Ramos (cell line): ENCODE data around the gene NOD2.

Experiments
- in situ Hi-C: fragments of 300-500 bp; cut with MboI; formaldehyde crosslinking; loops from one replicate; pipeline ENCODE4 v1.14.3; 2022; ENCODE audit warnings: low sequenced_read_pairs; ENCODE audit not compliant: unreplicated experiment

Gene NOD2

DNA sequence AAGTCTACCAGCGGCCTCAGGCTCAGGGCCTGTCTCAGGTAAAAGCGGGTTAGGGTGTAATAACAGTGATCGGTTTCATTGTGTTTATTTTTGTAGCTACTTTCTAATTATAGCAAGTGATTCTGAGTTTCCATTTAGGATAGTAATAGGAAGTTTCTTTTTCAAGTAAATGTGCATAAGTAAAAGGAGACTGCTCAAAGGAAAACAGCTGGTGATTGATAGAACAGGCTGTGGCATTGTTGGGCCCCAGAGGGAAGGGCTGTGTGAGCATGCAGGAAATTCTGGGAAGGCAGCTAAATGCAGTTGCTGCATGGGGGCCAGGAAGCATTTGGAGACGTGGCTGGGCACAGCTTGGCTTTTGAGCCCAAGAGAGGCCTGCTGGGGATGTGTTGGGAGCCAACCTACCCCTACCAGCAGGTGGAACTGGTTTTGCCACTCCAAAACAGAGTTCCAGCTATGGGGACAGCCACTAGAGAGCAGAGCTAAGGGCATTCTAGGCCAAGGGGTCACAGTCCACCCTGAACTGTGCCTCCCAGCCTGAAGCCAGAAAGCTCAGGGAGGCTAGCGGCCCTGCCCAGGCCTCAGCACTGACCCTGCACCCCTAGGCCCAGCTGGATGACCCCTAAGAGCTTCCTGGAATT, 24.9 kb upstream of the NOD2 start:
- in situ Hi-C loops: loop anchor here (25.0 kb wide), 1 partner anchor 431 kb away; no protein-coding TSS in a partner anchor

DNA sequence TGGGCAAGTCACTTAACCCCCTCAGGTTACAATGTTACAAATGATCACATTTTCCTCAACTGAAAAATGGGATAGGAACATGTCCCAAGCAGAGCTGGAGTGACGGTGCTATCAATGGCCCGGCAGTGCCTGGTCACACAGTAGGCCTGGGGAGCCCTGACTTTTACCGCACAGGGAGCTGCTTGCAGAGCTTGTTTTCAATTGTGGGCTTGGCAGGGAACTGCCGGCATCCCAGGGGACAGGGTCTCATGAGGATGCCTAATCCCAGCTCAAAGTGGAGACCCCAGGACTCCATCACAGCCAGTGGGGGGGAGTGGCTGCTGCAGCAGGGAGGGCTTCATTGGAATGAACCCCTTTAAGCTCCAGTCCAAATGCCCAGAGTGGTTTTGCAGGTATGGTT, 23.7 kb upstream of the NOD2 start:
- in situ Hi-C loops: loop anchor here (10.0 to 25.0 kb wide), 2 partner anchors 135 to 432 kb away; no protein-coding TSS in a partner anchor

DNA sequence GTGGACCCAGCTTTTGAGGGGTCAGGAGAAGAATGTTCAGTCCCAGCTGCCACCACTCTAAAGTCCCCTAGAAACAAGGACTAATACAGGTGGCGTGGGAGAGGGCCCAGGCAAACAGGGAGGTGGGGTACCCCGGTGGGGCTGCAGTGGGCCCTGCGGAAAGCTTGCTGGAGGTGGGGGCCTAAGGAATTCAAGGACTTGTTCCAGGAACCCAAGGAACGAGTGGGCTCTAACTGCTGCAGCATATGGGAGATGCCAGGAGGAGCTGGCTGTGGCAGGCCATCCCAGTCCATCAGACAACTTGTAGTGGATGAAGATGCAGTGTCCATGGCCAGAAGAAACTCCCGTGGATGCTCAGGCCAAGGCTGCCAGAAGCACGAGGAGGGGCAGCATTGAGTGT, 22.9 kb upstream of the NOD2 start:
- in situ Hi-C loops: loop anchor here (10.0 to 25.0 kb wide), 2 partner anchors 134 to 433 kb away; no protein-coding TSS in a partner anchor

DNA sequence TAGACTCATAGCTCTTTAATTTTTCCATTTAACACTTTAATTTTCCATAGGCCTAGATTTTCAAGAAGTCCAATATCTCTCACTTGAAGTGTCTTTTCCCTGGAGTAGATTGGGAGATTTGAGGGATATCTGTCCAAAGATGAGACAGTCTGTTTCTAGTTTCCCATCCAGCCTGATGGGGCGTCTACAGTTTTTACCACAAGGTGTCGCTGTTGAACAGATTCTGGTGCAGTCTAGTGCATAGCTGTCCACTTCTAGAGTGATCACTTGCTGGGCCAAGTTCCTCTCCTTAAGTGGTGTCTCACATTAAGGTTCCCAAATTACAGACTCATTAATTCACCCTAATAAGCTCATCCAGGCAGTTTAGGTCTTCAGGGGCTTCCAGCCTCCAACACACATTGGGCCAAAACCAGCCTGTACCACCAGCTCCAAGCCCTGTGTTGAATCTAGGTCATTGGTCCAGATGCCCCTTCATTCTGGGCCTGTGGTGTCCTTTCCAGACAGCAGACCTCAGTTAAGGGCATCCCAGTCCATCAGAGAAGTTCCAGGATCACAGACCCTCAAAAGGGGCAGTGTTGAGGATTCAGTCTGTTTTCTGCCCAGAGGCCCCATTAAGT, 21.7 kb upstream of the NOD2 start:
- in situ Hi-C loops: loop anchor here (10.0 to 25.0 kb wide), 2 partner anchors 133 to 434 kb away; no protein-coding TSS in a partner anchor

GRCh38 chr16:50673496-50674275, 19.7 kb upstream of the NOD2 start:
- in situ Hi-C loops: loop anchor here (10.0 to 25.0 kb wide), 2 partner anchors 131 to 436 kb away; no protein-coding TSS in a partner anchor

DNA sequence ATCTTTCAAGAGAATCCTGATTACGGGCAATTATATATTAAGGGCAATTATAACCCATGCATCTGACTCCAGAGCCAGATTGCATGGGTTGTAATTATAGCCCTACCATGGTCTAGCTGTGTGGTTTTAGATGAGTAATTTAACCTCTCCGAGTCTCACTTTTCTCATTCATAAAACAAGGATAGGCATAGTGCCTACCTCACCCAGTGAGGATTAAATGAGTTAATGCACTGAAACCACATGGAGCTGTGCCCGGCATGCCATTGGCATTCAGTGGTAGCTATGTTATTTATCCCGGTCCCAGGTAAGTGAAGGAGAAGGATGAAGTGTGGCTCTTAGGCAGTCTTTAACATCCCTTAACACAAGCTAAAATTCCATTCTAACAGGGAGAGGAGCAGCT, 18.6 kb upstream of the NOD2 start:
- in situ Hi-C loops: loop anchor here (10.0 to 25.0 kb wide), 2 partner anchors 130 to 438 kb away; no protein-coding TSS in a partner anchor

- in situ Hi-C loops: loop anchor here (10.0 kb wide), 1 partner anchor 129 kb away; no protein-coding TSS in a partner anchor
Observed at GRCh38 chr16:50675686-50676610, 17.5 kb upstream of the NOD2 start.

DNA sequence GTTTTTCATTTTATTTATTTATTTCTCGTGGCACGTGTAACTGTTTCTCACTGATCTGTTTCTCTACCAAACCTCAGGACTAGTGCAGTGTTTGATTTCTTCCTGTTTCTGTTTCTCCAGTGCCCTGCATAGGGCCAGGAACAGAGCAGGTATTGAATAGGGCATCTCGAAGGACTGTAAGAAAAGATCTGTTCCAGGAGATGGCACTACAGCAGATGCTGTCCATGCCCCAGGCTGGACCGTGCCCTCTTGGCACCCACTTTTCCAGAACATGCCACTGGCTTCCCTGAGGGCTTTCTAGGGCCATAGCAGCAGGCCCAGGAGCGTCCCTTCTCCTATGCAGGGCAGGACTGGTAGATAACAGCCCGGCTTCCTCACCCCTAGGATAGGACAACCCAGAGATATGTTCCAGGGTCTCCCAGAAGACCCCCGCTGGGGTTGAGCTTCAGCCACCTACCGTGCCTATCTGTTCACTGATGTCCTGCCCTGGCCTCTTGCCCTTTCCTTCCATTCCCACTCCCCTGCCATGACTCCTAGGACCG, 16.7 kb upstream of the NOD2 start:
- in situ Hi-C loops: loop anchor here (10.0 kb wide), 1 partner anchor 128 kb away; no protein-coding TSS in a partner anchor

DNA sequence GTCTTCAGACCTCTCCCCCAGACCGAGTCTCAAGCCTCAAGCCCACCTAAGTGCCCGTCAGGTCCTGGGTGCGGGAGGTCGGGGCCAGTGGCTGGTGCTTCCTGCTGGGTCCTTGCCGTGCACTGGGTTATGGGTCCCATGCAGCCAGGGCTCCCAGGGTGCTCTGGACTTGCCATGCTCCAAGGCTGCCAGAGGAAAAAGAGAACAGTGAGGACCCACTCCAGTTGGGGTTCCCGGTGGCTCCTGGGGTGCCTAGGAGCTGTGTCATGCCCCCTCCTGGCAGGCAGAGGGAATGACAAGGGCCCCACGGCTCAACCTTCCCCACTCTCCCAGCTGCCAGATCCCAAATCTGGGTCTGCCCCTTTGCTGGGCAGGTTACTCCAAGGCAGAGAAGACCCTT, 16.1 kb upstream of the NOD2 start:
- in situ Hi-C loops: loop anchor here (10.0 kb wide), 1 partner anchor 127 kb away; no protein-coding TSS in a partner anchor

GRCh38 chr16:50678531-50678930, 14.9 kb upstream of the NOD2 start:
- in situ Hi-C loops: loop anchor here (10.0 kb wide), 1 partner anchor 126 kb away; no protein-coding TSS in a partner anchor

DNA sequence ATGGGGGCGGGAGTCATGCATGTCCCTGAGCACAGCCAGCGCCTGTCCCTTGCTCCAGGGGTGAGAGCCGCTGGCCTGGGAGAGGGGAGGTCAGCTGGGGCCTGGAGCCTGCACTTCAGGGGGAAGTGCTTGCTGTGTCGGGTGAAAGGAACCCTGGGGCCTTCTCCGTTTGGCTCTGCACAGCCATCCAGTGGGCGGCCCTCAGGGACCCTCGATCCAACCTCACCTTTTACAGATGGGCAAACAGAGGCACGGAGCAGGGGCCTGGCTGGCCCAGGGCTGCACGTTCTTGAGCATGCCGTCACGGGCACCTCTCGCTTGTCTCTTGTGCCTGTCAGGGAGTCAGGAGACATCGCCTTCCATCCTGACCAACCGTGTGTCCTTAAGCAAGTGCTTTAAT, 14.1 kb upstream of the NOD2 start:
- in situ Hi-C loops: loop anchor here (10.0 kb wide), 1 partner anchor 126 kb away; no protein-coding TSS in a partner anchor

DNA sequence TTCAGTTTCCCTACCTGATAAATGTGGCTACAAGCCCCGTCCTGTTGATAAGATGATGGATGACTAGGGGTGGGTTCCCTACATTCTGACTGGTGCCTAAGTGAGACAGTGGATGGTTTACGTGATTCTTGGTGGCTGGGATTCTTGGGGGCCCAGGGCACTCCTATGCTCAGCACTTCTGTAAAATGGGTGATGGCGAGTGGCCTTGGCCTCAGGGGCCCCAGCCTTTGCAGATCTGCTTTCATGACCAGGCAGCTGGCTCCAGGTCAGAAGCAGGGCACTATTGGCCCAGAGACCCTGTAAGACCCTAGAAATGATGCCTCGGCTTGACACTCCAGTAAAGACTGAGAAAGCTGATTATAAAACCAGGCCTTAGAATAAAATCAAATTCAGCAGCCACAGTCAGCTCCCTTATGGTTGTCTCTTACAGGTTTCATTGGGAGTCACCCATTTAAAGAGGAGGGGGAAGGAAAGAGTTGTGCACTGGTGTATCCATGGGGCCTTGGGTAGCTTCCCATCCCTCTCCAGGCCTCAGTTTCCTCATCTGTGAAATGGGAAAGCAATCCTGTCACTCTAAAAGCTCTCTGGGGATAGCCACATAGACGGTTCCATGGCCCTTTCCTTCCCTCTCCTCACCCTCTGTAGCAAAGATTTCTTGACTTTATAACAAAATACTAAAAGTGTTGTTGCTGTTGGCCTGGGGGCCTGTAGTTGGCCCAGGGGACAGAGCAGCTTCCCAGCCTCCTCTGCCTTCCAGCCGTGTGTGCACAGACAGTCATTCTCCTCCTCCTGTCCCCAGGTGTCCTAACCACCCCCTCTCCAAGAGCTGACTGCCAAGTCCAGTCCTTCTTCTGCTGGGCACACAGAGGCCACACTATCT, 13.5 kb upstream of the NOD2 start:
- in situ Hi-C loops: loop anchor here (10.0 kb wide), 1 partner anchor 125 kb away; no protein-coding TSS in a partner anchor

DNA sequence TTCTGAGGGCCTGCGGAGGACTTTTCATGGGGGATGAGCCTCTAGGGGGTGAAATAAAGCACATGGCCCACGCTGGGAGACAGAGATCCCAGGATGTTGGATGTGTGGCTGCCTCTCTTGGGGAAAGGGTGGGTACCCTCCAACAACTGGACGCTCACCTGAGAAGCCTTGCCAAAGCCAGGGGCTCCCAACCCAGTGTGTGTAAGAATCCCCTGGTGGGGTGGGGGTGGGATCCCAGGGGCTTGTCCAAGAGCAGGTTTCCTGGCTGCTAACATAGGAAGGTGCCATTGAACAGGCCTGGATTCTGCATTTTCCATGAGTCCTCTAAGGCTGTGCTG, 12.9 kb upstream of the NOD2 start:
- in situ Hi-C loops: no loop called here

DNA sequence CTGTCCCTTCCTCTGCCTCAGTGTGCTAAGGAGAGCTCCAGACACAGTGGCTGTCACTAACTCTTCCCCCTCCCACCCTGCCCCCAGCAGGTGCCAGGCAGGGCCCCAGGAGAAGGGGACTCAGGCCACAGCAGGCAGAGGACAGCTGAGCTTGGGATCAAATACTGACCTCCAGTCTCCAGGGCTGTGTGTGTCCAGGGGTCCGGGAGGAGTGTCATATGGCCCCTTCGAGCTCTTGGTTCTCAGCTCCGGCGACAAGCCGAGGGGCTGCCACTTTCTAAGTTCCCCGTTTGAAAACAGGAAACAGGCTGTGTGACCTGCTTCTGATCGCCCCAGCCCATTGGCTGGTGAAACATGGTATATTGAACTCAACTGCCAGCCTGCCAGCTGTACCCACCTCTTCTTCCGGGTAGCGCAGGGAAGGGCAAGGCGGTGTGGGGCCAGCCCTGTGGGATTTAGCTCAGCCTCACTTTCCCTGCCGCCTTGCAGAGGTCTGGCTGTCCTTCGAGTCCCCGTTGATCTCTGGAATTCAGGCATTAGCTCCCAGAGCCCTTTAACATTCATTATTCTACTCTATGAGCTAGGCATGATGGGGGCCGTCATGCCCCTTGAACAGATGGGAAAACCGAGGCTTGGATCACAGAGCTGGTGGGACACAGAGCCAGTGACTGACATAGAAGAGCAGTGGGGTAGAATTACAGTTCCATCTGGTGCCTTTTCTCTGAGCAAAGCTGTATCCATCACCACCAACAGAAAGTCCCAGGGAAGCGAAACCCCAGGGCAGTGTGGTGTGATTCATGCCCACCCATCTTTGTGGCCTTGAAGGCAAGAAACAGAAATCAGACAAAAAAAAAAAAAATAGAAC, 12.2 kb upstream of the NOD2 start, which contains the start of gene SNX20:
Gene SNX20 (minus strand): TSS at position 292 of the 865 bp plus-strand sequence. CDS start 3,786 bp downstream, outside the sequence.
- in situ Hi-C loops: no loop called here

DNA sequence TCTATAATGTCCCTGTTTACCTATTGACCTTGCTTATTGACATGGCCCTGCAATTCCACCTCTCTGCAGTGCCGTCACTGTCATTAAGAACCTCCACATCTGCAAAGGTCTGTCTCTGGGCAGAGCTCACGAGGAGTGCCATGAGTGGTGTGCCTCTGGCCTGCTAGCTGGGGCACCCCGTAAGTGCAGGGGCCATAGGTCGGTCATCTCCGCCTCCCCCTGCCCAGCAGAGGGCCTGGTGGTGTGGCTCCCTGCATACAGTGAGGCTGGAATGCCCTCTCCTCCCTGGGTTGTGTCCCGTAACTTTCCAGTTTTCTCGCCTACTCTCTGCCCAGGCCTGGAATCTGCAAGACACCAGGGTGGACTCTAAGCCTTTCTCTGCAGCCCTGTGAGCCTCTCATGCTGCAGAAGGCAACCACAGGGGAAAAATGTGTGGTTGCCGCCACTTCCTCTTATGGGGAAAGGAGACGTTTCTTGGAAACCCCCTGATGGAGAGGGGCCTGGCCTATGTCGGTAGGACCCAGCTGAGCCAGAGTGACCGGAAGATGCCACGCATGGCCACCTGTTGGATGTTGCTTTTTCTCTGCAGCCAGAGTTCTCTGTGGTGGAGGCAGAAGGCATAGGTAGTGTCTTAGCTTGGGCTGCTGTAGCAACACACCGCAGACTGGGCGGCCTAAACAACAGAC, 9.6 kb upstream of the NOD2 start:
- in situ Hi-C loops: no loop called here

GRCh38 chr16:50684823-50685461, 8.5 kb upstream of the NOD2 start:
- in situ Hi-C loops: no loop called here
